ENCODE measurements around the gene UBE3A.

UBE3A gene

GRCh38 chr15:25406261-25406660, 32.6 kb downstream of the UBE3A start:
- no peak for DNase-seq

- no peak for DNase-seq
Observed at GRCh38 chr15:25403771-25404170, 35.1 kb downstream of the UBE3A start.

DNA sequence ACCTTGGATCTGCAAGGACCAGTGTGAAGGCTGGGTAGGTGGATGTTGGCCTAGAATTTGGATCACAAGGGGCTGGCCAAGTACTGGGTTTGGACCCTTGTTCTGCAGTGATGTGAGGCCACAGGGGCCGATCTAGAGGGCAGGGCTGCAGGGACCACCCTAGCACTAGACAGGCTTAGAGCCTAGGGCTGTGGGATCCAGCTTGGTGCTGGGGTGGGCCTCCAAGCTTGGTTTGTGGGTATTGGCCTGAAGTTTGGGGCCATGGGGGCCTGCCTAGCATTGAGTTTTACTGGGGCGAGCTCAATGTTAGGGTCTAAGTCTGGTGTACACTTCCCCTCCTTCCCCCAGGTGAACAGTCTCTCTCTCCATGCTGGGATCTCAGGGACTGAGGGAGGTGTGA, 36.5 kb downstream of the UBE3A start:
- no peak for DNase-seq

DNA sequence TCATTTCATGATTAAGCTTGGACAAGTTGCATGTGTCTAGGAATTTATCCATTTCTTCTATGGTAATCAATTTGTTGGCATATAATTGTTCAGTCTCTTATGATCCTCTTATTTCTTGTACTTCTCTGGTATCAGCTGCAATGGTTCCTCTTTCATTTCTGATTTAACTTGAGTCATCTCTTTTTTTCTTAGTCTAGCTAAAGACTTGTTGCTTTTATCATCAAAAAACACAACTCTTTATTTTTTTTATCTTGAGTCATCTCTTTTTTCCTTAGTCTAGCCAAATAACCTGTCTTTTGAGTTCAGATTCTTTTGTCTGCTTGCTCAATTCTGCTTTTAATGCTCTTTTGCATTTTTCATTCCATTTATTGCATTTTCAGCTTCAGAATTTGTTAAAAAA, 37.3 kb downstream of the UBE3A start:
- no peak for DNase-seq

DNA sequence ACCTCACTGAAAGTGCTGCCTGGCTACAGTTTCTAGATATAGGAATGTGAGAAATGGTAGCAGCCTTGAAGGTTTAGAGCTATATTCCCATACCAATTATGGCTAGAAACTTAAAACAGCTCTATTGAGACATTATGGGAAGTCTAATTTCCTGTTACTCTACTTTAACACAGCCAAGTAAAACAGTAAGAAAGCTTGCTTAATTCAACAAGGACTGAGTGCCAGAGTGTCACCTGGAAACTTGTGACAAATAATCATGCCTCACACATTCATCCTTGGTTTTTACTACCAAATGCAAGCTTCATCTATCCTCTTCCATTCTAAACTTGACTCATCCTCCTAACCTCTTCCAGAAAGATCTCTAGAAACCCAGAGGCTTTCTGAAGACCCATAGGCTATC, 41.7 kb downstream of the UBE3A start:
- no peak for DNase-seq

DNA sequence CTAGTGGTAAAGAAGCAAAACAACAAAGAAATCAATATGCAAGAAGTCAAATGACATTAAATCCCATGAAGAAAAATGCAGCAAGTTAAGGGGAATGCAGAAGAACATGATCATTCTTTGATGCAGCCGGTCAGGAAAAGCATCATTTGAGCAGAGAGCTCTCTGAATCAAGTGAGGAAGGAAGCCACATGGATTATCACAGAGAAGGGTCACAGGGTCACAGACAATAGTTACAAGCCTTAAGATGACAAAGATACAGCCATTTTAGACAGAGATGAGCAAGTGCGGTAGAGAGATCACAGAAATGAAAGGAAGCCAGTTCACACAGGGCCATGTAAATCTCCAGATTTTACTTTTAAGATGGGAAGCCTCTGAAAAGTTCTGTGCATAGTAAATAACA, 43.9 kb downstream of the UBE3A start:
- no peak for DNase-seq

- no peak for DNase-seq
Observed at GRCh38 chr15:25392806-25393205, 46.0 kb downstream of the UBE3A start.

GRCh38 chr15:25391971-25392721, 46.7 kb downstream of the UBE3A start:
- no peak for DNase-seq

DNA sequence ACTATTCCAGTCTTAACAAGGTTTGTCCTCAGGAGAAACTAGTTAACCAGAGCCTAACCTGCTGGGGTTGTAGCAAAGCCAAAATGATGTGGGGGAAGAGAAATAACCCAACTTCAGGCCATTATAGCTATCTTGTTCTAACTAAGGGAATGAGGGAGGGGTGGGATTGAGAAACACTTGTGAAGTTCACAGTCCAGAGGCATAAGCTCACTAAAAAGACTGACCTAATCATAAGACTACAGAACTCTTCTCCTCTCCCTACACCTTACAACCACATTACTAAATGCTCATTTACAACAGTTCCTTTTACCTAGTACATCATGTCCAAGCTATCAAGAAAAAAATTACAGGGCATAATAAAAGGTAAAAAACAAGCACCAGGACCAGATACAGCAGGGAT, 52.8 kb downstream of the UBE3A start:
- no peak for DNase-seq

- DNase-seq: no peak
Observed at GRCh38 chr15:25381579-25381978, 57.2 kb downstream of the UBE3A start.

DNA sequence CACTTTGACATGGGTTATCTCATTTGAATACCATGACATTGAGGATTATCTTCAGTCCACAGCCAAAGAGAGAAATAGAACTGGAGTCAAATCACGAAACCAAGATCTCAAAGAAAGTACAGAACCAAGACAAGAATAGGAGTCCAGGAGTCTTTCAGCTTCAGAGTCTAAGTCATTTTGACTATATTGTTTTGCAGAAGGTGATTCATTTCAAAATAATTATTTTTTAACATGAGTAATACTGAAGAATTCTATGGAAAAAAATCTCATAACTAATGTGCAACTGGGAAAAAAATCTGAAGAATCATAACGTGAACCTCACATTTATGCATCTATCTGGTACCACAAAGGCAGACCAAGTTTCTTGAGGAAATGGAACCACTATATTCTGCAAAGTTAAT, 60.3 kb downstream of the UBE3A start:
- DNase-seq: no peak

DNA sequence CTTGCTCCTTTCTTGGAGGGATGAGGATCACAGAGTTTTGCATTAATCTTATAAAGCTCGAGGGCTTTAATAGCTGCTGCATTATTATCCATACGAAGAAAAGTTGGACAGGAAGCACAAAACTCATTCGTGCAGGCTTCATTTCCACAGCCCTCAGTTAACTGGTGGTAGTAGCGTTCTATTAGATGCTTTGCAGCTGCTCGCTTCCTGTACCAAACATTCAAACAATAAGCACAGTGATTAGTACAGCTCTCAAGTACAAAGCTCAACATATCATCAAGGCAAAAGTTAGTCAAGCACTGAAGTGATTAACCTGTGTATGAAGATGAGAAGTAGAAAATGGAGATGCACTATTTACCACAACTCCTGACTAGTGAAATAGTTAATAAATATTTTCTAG, 63.3 kb downstream of the UBE3A start:
- no peak for DNase-seq

GRCh38 chr15:25374143-25374542, 64.7 kb downstream of the UBE3A start:
- no peak for DNase-seq

- DNase-seq: no peak
Observed at GRCh38 chr15:25372298-25372697, 66.5 kb downstream of the UBE3A start.

DNA sequence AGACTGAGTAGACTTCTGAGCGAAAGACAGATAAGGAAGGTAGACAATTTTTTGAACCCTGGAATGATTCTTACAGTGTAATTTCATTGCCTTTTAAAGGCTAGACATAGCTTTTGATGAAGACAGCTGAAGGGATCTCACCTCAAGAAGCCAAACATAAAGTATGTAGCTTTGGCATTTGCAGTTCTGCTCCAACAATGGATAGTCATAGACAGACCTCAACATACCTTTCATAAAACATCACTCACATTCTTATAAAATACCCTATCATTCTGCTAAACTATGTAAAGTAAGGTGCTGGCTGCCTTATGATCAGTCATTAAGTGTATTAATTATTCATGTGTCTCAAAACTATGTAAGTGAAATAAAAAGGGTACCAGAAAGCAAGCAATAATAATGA, 70.0 kb downstream of the UBE3A start:
- no peak for DNase-seq

GRCh38 chr15:25366058-25366457, 72.8 kb downstream of the UBE3A start:
- no peak for DNase-seq

- DNase-seq: no peak
Observed at GRCh38 chr15:25362545-25362944, 76.3 kb downstream of the UBE3A start.

DNA sequence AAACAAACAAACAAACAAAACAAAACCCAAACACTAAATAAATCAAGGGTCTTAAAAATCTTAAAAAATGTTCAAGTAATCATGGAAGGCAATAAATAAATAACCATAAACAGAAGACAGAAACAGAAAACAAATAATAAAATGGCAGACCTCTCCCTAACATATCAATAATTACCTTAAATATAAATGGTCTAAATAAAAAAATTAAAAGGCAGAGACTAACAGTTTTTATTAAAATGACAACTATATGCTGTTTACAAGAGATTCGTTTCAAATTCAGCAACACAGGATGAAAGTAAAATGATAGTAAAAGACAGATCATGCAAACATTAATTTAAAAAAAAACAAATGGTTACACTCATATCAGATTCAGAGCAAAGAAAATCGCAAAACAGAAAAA, 91.1 kb downstream of the UBE3A start:
- DNase-seq: no peak

GRCh38 chr15:25346371-25346770, 92.5 kb downstream of the UBE3A start:
- peak in 1 of 51 donors; percentile 13 for DNase-seq

- peak in 30 of 51 donors; percentile 1 to 61 (median 22) for DNase-seq
Observed at GRCh38 chr15:25345943-25346342, 92.9 kb downstream of the UBE3A start.

- no peak for DNase-seq
Observed at GRCh38 chr15:25342629-25343028, 96.2 kb downstream of the UBE3A start.

DNA sequence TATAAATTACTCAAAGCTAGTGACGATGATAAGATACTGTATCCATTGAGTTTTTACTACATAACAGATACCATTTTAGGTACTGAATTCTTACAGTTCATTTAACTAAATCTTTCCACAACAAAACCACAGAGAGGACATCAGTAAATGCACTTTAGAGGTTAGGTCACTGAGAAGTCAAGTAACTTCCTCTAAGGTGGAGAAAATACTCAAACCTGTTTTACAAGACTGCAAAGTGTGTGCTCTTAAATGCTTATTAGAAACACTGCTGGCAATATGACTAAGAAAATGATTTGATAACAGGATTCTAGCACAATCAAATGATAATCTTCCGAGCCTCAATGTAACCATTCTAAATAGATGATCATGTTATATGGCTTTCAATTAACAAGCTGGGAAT, 99.4 kb downstream of the UBE3A start:
- DNase-seq: no peak

GRCh38 chr15:25335279-25335678, 103.5 kb downstream of the UBE3A start:
- DNase-seq: no peak

GRCh38 chr15:25333049-25333448, 105.8 kb downstream of the UBE3A start:
- no peak for DNase-seq

Measured in hypothalamus (tissue), 51 donors.